Measurements from ENCODE around the gene LYST. TPM values are rescaled to one million over a fixed set of nuclear protein-coding genes. Genes with fewer than 3 reads are reported as not detected.

Gene LYST
- total and polyA plus RNA-seq, 2 experiments from 2014 or later, result 3.0 to 6.1 TPM

- Histone ChIP-seq H3K9me2 (replicated peaks; ENCODE audit: insufficient read depth) (no peaks in the 10 kb centered on the region), H3K27ac (no peak overlapping the region), H3K36me3 (replicated peaks; ENCODE audit: insufficient read depth, low read depth) (no peaks in the 10 kb centered on the region), H3K4me1 (ENCODE audit: insufficient read depth) (no peaks in the 10 kb centered on the region), H4K20me1 (ENCODE audit: insufficient read depth, poor library complexity, severe bottlenecking) (no peaks in the 10 kb centered on the region), H3K79me2 (no peaks in the 10 kb centered on the region), H3K4me2 (no peak overlapping the region), H3K9me3 (ENCODE audit: low read depth) (no peaks in the 10 kb centered on the region), H3K27me3 (no peaks in the 10 kb centered on the region), H3K4me3 (no peak overlapping the region), H2AFZ (no peak overlapping the region)
- TF ChIP-seq EZH2phosphoT487 (IDR thresholded peaks at IDR 0.05; ENCODE audit: low read depth, severe bottlenecking, unreplicated experiment), result no peak
- TF ChIP-seq EZH2 (IDR thresholded peaks at IDR 0.05; ENCODE audit: borderline replicate concordance), result no peak
- no peak for TF ChIP-seq CTCF (IDR thresholded peaks at IDR 0.05; ENCODE audit: poor library complexity)
- DNase-seq (ENCODE audit: low spot score), result no peak
- 83% methylated on average over 5 of the region's 5 CpGs for WGBS (ENCODE audit: low lambda C conversion rate, missing lambda C conversion rate)
Measured at GRCh38 chr1:235831148-235831547, 35.6 kb downstream of the LYST start.

- no peaks in the 10 kb centered on the region for H3K36me3 ChIP-seq (replicated peaks; ENCODE audit: insufficient read depth, low read depth)
- no peak overlapping the region for H2AFZ ChIP-seq
- no peak overlapping the region for H3K27ac ChIP-seq
- no peak overlapping the region for H3K4me2 ChIP-seq
- H3K27me3 ChIP-seq, result no peaks in the 10 kb centered on the region
- no peaks in the 10 kb centered on the region for H3K9me3 ChIP-seq (ENCODE audit: low read depth)
- TF ChIP-seq EZH2 (IDR thresholded peaks at IDR 0.05; ENCODE audit: borderline replicate concordance) (no peak), EZH2phosphoT487 (IDR thresholded peaks at IDR 0.05; ENCODE audit: low read depth, severe bottlenecking, unreplicated experiment) (no peak), CTCF (IDR thresholded peaks at IDR 0.05; ENCODE audit: poor library complexity) (no peak)
- no peak overlapping the region for H3K4me3 ChIP-seq
- no peak for DNase-seq (ENCODE audit: low spot score)
- no peaks in the 10 kb centered on the region for H3K4me1 ChIP-seq (ENCODE audit: insufficient read depth)
- no peaks in the 10 kb centered on the region for H3K9me2 ChIP-seq (replicated peaks; ENCODE audit: insufficient read depth)
- 85% methylated on average over 2 of the region's 2 CpGs for WGBS (ENCODE audit: low lambda C conversion rate, missing lambda C conversion rate)
- no peaks in the 10 kb centered on the region for H3K79me2 ChIP-seq
- no peaks in the 10 kb centered on the region for H4K20me1 ChIP-seq (ENCODE audit: insufficient read depth, poor library complexity, severe bottlenecking)
Measured at GRCh38 chr1:235826102-235826854, 40.4 kb downstream of the LYST start.

DNA sequence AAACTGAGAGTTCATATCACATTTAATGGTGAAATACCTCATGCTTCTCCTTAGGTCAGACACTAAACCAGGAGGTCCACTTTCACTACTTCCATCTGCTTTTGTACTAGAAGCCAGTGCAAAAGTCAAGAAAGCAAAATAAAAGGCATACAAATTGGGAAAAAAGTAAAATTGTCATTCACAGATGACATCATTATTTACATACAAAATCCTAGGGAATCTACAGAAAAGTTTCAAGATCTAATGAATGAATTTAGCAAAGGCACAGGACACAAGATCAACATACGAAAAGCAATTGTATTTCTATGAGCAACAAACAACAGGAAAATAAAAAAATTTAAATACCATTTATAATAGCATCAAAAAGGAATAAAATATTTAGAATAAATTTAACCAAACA is 41.5 kb downstream of the LYST start:
- H4K20me1 ChIP-seq (ENCODE audit: insufficient read depth, poor library complexity, severe bottlenecking), result no peaks in the 10 kb centered on the region
- no peak overlapping the region for H3K4me3 ChIP-seq
- no peaks in the 10 kb centered on the region for H3K79me2 ChIP-seq
- H2AFZ ChIP-seq, result no peak overlapping the region
- no peak overlapping the region for H3K27ac ChIP-seq
- H3K9me2 ChIP-seq (replicated peaks; ENCODE audit: insufficient read depth), result no peaks in the 10 kb centered on the region
- no peaks in the 10 kb centered on the region for H3K9me3 ChIP-seq (ENCODE audit: low read depth)
- no peak overlapping the region for H3K4me2 ChIP-seq
- no peaks in the 10 kb centered on the region for H3K27me3 ChIP-seq
- no peaks in the 10 kb centered on the region for H3K4me1 ChIP-seq (ENCODE audit: insufficient read depth)
- no peaks in the 10 kb centered on the region for H3K36me3 ChIP-seq (replicated peaks; ENCODE audit: insufficient read depth, low read depth)
- no peak for TF ChIP-seq CTCF (IDR thresholded peaks at IDR 0.05; ENCODE audit: poor library complexity)
- TF ChIP-seq EZH2 (IDR thresholded peaks at IDR 0.05; ENCODE audit: borderline replicate concordance), result no peak
- no peak for TF ChIP-seq EZH2phosphoT487 (IDR thresholded peaks at IDR 0.05; ENCODE audit: low read depth, severe bottlenecking, unreplicated experiment)
- 97% methylated on average over 1 of the region's 1 CpG for WGBS (ENCODE audit: low lambda C conversion rate, missing lambda C conversion rate)
- DNase-seq (ENCODE audit: low spot score), result no peak

All from hepatocyte (in vitro differentiated cells).